ENCODE results near the gene FBLN2. TPM values are rescaled to one million over a fixed set of nuclear protein-coding genes. Genes with fewer than 3 reads are reported as not detected.

FBLN2 gene
- total RNA-seq, 1 donor from 2014 or later: 1.3 TPM

GRCh38 chr3:13642597-13642996, 93.7 kb downstream of the FBLN2 start:
- Mint-ChIP-seq H3K4me3 (no peak overlapping the region), H3K36me3 (ENCODE audit: low read depth) (no peaks in the 10 kb centered on the region), H3K27me3 (peaks cover 22% of the 10 kb centered on the region), H3K4me1 (peaks cover 4% of the 10 kb centered on the region), H3K27ac (no peak overlapping the region), H3K9me3 (no peaks in the 10 kb centered on the region)
- ATAC-seq (ENCODE audit: low read depth) (no peak), DNase-seq (no peak)
- no peak for TF ChIP-seq CTCF (IDR thresholded peaks at IDR 0.05)
- ChIA-PET POLR2A (interaction anchor here (0.6 kb wide), 1 partner anchor 15 kb away, joined by 3 read pairs; no protein-coding TSS in a partner anchor), CTCF (no interaction called here)
- intact Hi-C loops (cut with micrococcal nuclease): no loop called here

DNA sequence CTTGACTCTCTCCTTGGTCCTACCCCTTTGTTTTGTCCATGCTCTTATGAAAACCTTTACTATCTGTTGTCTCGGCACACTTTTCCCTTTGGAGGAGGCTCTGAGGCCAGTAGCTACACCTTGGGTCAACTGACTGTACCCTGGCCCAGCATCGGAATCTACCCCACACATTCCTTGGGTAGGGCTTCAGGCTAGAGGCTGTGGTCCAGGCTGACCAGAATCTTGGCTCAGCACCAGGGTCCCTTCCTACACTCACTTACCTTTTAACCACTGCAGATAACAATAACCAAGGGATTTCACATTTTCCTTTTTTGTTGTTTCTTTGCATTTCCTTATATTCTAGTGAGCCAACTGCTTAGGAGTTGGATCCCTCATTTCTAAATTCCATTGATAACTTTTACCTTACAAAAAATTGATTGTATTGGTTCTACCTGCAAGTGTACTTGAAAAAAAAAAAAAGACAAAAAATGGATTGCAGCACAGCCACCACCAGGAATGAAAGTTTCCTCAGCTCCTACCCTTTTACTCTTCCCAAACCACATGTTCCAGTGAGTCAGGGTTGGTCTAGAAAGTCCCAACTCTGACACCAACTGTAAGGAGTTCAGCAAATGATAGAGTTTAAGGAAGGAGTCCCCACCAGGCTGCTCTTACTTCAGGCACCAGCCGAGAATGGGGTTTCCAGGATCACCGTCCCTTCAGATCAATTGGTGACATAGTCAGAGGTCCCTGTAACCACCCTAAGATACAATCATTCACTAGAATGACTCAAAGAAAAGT, 95.6 kb downstream of the FBLN2 start:
- DNase-seq: no peak
- Mint-ChIP-seq H3K36me3 (ENCODE audit: low read depth) (no peaks in the 10 kb centered on the region), H3K9me3 (no peaks in the 10 kb centered on the region), H3K27ac (no peak overlapping the region), H3K4me3 (no peak overlapping the region), H3K27me3 (peaks cover 29% of the 10 kb centered on the region), H3K4me1 (peaks cover 12% of the 10 kb centered on the region)
- intact Hi-C loops (cut with micrococcal nuclease): no loop called here
- no peak for TF ChIP-seq CTCF (IDR thresholded peaks at IDR 0.05)
- no peak for ATAC-seq (ENCODE audit: low read depth)
- POLR2A ChIA-PET: no interaction called here
- CTCF ChIA-PET: interaction anchor here (9.4 kb wide), 1 partner anchor 147 kb away, joined by 198 read pairs; no protein-coding TSS in a partner anchor

- Mint-ChIP-seq H3K9me3 (no peaks in the 10 kb centered on the region), H3K27ac (no peak overlapping the region), H3K4me3 (no peak overlapping the region), H3K4me1 (peaks cover 18% of the 10 kb centered on the region), H3K36me3 (ENCODE audit: low read depth) (no peaks in the 10 kb centered on the region), H3K27me3 (peaks cover 36% of the 10 kb centered on the region)
- no peak for DNase-seq
- CTCF ChIA-PET: interaction anchor here (3.9 to 9.4 kb wide), 3 partner anchors 12 to 554 kb away, joined by 18 to 198 read pairs (median 25); no protein-coding TSS in a partner anchor
- ATAC-seq (ENCODE audit: low read depth): no peak
- POLR2A ChIA-PET: no interaction called here
- TF ChIP-seq CTCF (IDR thresholded peaks at IDR 0.05): no peak
- intact Hi-C loops (cut with micrococcal nuclease): no loop called here
Observed at GRCh38 chr3:13645801-13646637, 97.1 kb downstream of the FBLN2 start.

DNA sequence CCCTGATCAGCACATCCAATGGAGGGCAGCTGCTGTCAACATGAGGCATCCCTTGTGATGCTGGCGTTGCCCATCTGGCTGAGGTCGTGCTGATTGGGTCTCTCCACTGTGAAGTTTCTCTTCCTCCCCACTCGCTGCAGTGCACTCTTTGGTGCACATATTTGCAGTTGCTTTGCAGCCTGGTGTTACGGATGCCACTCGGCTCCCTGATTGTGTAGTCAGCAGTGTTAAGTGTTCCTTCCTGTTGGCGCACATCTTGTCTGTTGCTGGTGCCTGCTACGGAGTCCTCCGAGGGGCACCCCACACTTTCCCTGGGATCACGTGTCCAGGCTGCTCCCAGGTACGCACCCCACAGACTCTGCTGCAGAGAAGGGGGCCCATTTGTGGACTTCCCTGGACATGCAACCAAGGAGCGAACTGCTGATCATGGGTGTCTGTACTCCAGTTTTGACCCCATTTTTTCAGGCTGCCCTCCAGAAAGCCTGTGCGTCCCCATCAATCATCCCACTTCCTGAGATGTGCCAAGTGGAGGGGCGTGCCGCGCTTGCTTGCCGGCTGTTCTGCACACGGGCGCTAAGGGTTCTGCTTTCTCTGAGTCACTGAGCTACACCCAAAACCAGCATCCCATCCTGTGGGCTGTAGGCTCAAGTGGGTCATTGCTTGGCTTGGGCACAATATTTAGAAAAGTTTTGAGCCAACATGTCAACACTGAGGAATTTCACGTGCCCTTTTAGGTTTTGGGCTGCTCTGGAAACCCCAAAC, 98.6 kb downstream of the FBLN2 start:
- DNase-seq: no peak
- Mint-ChIP-seq H3K36me3 (ENCODE audit: low read depth) (no peaks in the 10 kb centered on the region), H3K4me1 (peaks cover 18% of the 10 kb centered on the region), H3K27ac (no peak overlapping the region), H3K4me3 (no peak overlapping the region), H3K27me3 (peaks cover 46% of the 10 kb centered on the region), H3K9me3 (no peaks in the 10 kb centered on the region)
- no peak for TF ChIP-seq CTCF (IDR thresholded peaks at IDR 0.05)
- intact Hi-C loops (cut with micrococcal nuclease): loop anchor here (1.0 kb wide), 3 partner anchors 151 to 779 kb away; no protein-coding TSS in a partner anchor
- no peak for ATAC-seq (ENCODE audit: low read depth)
- POLR2A ChIA-PET: interaction anchor here (1.1 kb wide), 2 partner anchors 151 to 556 kb away, joined by 3 to 5 read pairs; no protein-coding TSS in a partner anchor
- CTCF ChIA-PET: interaction anchor here (0.8 to 9.4 kb wide), 17 partner anchors 8 to 779 kb away, joined by 3 to 198 read pairs (median 4); partner anchors contain the start of gene HDAC11
